Measurements from ENCODE around the gene GPR84. TPM values are rescaled to one million over a fixed set of nuclear protein-coding genes. Genes with fewer than 3 reads are reported as not detected.

GPR84 gene
- total and polyA plus RNA-seq, 2 donors (not counting 3 experiments of a cell fraction or from before 2014, with no cell fraction given), result not detected

DNA sequence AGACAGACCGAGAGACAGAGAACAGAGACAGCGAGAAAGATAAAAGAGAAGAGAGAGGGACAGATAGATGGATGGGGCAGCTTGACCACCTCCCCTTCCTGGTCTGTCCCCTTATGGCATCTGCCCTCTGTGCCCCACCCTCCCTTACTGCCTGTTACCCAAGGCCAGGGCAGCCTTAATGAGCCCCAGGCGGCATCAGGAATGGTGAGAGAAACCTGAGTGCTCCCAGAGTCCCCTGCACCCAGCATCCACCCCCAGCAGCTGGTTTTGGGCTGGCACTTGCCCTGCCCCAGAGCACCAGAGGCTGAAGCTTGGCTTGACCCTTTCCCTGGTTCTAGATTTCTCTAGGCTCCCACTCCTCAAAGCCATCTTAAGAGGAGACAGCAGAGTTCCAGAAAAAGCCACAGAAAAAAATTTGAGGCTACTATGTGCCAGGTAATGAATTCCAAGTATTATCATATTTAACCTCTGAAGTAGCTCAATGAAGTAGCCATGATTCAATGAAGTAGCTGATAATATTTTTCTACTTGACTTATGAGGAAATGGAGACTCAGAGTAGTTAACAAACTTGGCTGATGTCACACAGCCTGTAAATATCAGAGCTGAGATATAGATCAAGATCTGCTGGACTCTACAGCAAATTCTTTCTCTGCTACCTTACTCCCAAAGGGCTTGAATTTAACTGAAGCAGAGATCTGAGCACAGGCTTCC lies 22.3 kb upstream of the GPR84 start:
- Histone ChIP-seq H3K9me1 (replicated peaks; ENCODE audit: control insufficient read depth, extremely low read depth, insufficient read depth, low read length) (no peaks in the 10 kb centered on the region), H3K4me3 (replicated peaks in 1 of 3; ENCODE audit: insufficient read depth in 1 of 3, low read depth in 1 of 3, low read length in 3 of 3) (no peak overlapping the region), H3K4me1 (ENCODE audit: control insufficient read depth, extremely low read depth, insufficient read depth, low read length) (no peaks in the 10 kb centered on the region), H3K9me3 (replicated peaks; ENCODE audit: control insufficient read depth, insufficient read depth, low read length) (no peaks in the 10 kb centered on the region), H3K27ac (ENCODE audit: insufficient read depth, low read depth, low read length) (no peak overlapping the region), H3K9ac (replicated peaks; ENCODE audit: extremely low read depth, insufficient read depth, low read length) (no peak overlapping the region), H3K36me3 (ENCODE audit: control insufficient read depth in 2 of 2, extremely low read depth in 1 of 2, insufficient read depth in 2 of 2, low read length in 2 of 2) (no peaks in the 10 kb centered on the region), H4K20me1 (replicated peaks; ENCODE audit: control insufficient read depth, extremely low read depth, insufficient read depth, low read length) (no peaks in the 10 kb centered on the region), H3K27me3 (ENCODE audit: control insufficient read depth in 2 of 2, insufficient read depth in 2 of 2, low read length in 2 of 2) (no peaks in the 10 kb centered on the region), H2AFZ (ENCODE audit: low read depth, low read length) (no peak overlapping the region), H3K79me2 (ENCODE audit: control insufficient read depth, insufficient read depth, low read length) (no peaks in the 10 kb centered on the region), H3K4me2 (ENCODE audit: insufficient read depth, low read length) (no peak overlapping the region)
- ChIA-PET CTCF (interaction anchor here (1.0 to 2.7 kb wide), 5 partner anchors 9 to 53 kb away, joined by 4 to 15 read pairs (median 7); no protein-coding TSS in a partner anchor), POLR2A (interaction anchor here (1.0 kb wide), 1 partner anchor 13 kb away, joined by 3 read pairs; no protein-coding TSS in a partner anchor)
- DNase-seq (ENCODE audit: low read depth, low spot score), result no peak
- intact Hi-C loops (cut with micrococcal nuclease) (no loop called here), dilution Hi-C loops (cut with MboI; ENCODE audit: extremely low pct_ligation_motif_present, low sequenced_read_pairs) (no loop called here)
- no peak for FAIRE-seq
- no peak for TF ChIP-seq EZH2 (IDR thresholded peaks at IDR 0.05; ENCODE audit: borderline replicate concordance, low read depth, low read length, severe bottlenecking)
- TF ChIP-seq GATA2 (IDR thresholded peaks at IDR 0.05; ENCODE audit: insufficient read depth, insufficient read length, low read depth, low read length), result no peak
- no peak for TF ChIP-seq POLR2AphosphoS5 (IDR thresholded peaks at IDR 0.05; ENCODE audit: insufficient read depth, low read depth, low read length)
- TF ChIP-seq CTCF (IDR thresholded peaks at IDR 0.05; ENCODE audit: extremely low read depth in 1 of 2, insufficient read depth in 1 of 2, low read depth in 1 of 2, low read length in 2 of 2), result no peak
- TF ChIP-seq, protein P1, sequence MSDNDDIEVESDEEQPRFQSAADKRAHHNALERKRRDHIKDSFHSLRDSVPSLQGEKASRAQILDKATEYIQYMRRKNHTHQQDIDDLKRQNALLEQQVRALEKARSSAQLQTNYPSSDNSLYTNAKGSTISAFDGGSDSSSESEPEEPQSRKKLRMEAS (IDR thresholded peaks at IDR 0.05; ENCODE audit: insufficient read depth, insufficient read length), result no peak
- TF ChIP-seq POLR2A (IDR thresholded peaks at IDR 0.05; ENCODE audit: low read depth, low read length), result no peak
- TF ChIP-seq JUN (IDR thresholded peaks at IDR 0.05; ENCODE audit: borderline replicate concordance, insufficient read depth, insufficient read length, low read depth), result no peak
- BruUV-seq (replicated peaks), result no TSS peak

All from endothelial cell of umbilical vein (primary cell).